ENCODE measurements around the gene TCEA2.
A peak's percentile ranks its signal among the peaks of the same experiment; 100 is the strongest.

Gene TCEA2

GRCh38 chr20:64073476-64074183, 10.6 kb downstream of the TCEA2 start:
- Histone ChIP-seq H3K4me1 (ENCODE audit: control insufficient read depth, insufficient read depth, low read length) (peaks cover 6% of the 10 kb centered on the region), H3K36me3 (ENCODE audit: control insufficient read depth, insufficient read depth, low read length) (no peaks in the 10 kb centered on the region), H3K9me3 (ENCODE audit: control insufficient read depth, low read length) (no peaks in the 10 kb centered on the region), H3K27me3 (ENCODE audit: control insufficient read depth, insufficient read depth, low read length) (peaks cover 3% of the 10 kb centered on the region), H3K9ac (ENCODE audit: low read length) (no peak overlapping the region), H3K4me3 (ENCODE audit: low read length) (no peak overlapping the region)

- peaks cover 8% of the 10 kb centered on the region for H3K27me3 ChIP-seq (ENCODE audit: control insufficient read depth, insufficient read depth, low read length)
- peaks cover 12% of the 10 kb centered on the region for H3K4me1 ChIP-seq (ENCODE audit: control insufficient read depth, insufficient read depth, low read length)
- H3K4me3 ChIP-seq (ENCODE audit: low read length), result no peak overlapping the region
- H3K9ac ChIP-seq (ENCODE audit: low read length), result no peak overlapping the region
- no peaks in the 10 kb centered on the region for H3K9me3 ChIP-seq (ENCODE audit: control insufficient read depth, low read length)
- H3K36me3 ChIP-seq (ENCODE audit: control insufficient read depth, insufficient read depth, low read length), result no peaks in the 10 kb centered on the region
Observed at GRCh38 chr20:64074184-64074789, 11.3 kb downstream of the TCEA2 start.

GRCh38 chr20:64074963-64075362, 12.0 kb downstream of the TCEA2 start:
- Histone ChIP-seq H3K9me3 (ENCODE audit: control insufficient read depth, low read length) (no peaks in the 10 kb centered on the region), H3K4me3 (ENCODE audit: low read length) (no peak overlapping the region), H3K4me1 (ENCODE audit: control insufficient read depth, insufficient read depth, low read length) (peaks cover 14% of the 10 kb centered on the region), H3K36me3 (ENCODE audit: control insufficient read depth, insufficient read depth, low read length) (no peaks in the 10 kb centered on the region), H3K27me3 (ENCODE audit: control insufficient read depth, insufficient read depth, low read length) (peaks cover 8% of the 10 kb centered on the region), H3K9ac (ENCODE audit: low read length) (no peak overlapping the region)

- Histone ChIP-seq H3K4me1 (ENCODE audit: control insufficient read depth, insufficient read depth, low read length) (peaks cover 14% of the 10 kb centered on the region), H3K27me3 (ENCODE audit: control insufficient read depth, insufficient read depth, low read length) (peaks cover 8% of the 10 kb centered on the region), H3K36me3 (ENCODE audit: control insufficient read depth, insufficient read depth, low read length) (no peaks in the 10 kb centered on the region)
Observed at GRCh38 chr20:64075556-64075955, 12.6 kb downstream of the TCEA2 start.

GRCh38 chr20:64076061-64076997, 13.3 kb downstream of the TCEA2 start:
- peaks cover 12% of the 10 kb centered on the region for H3K27me3 ChIP-seq (ENCODE audit: control insufficient read depth, insufficient read depth, low read length)
- no peaks in the 10 kb centered on the region for H3K36me3 ChIP-seq (ENCODE audit: control insufficient read depth, insufficient read depth, low read length)
- H3K4me3 ChIP-seq (ENCODE audit: low read length), result no peak overlapping the region

More at GRCh38 chr20:64075556-64075955, 12.6 kb downstream of the TCEA2 start:
- no peak overlapping the region for H3K9ac ChIP-seq (ENCODE audit: low read length)
- no peaks in the 10 kb centered on the region for H3K9me3 ChIP-seq (ENCODE audit: control insufficient read depth, low read length)
- H3K4me3 ChIP-seq (ENCODE audit: low read length), result no peak overlapping the region

GRCh38 chr20:64077094-64077493, 14.1 kb downstream of the TCEA2 start:
- Histone ChIP-seq H3K9ac (ENCODE audit: low read length) (no peak overlapping the region), H3K27me3 (ENCODE audit: control insufficient read depth, insufficient read depth, low read length) (peaks cover 19% of the 10 kb centered on the region), H3K9me3 (ENCODE audit: control insufficient read depth, low read length) (no peaks in the 10 kb centered on the region), H3K36me3 (ENCODE audit: control insufficient read depth, insufficient read depth, low read length) (no peaks in the 10 kb centered on the region), H3K4me3 (ENCODE audit: low read length) (no peak overlapping the region), H3K4me1 (ENCODE audit: control insufficient read depth, insufficient read depth, low read length) (peaks cover 14% of the 10 kb centered on the region)

More at GRCh38 chr20:64076061-64076997, 13.3 kb downstream of the TCEA2 start:
- Histone ChIP-seq H3K9ac (ENCODE audit: low read length) (no peak overlapping the region), H3K4me1 (ENCODE audit: control insufficient read depth, insufficient read depth, low read length) (peaks cover 14% of the 10 kb centered on the region), H3K9me3 (ENCODE audit: control insufficient read depth, low read length) (no peaks in the 10 kb centered on the region)

GRCh38 chr20:64077541-64077875, 14.5 kb downstream of the TCEA2 start:
- H3K4me3 ChIP-seq (ENCODE audit: low read length), result no peak overlapping the region
- H3K9ac ChIP-seq (ENCODE audit: low read length), result peak overlapping the region; percentile 3

GRCh38 chr20:64077876-64078551, 15.0 kb downstream of the TCEA2 start:
- peak overlapping the region; percentile 61 for H3K9ac ChIP-seq (ENCODE audit: low read length)

More at GRCh38 chr20:64077541-64077875, 14.5 kb downstream of the TCEA2 start:
- Histone ChIP-seq H3K9me3 (ENCODE audit: control insufficient read depth, low read length) (no peaks in the 10 kb centered on the region), H3K36me3 (ENCODE audit: control insufficient read depth, insufficient read depth, low read length) (no peaks in the 10 kb centered on the region), H3K4me1 (ENCODE audit: control insufficient read depth, insufficient read depth, low read length) (peaks cover 14% of the 10 kb centered on the region), H3K27me3 (ENCODE audit: control insufficient read depth, insufficient read depth, low read length) (peaks cover 23% of the 10 kb centered on the region)

GRCh38 chr20:64078934-64079272, 15.9 kb downstream of the TCEA2 start:
- Histone ChIP-seq H3K9me3 (ENCODE audit: control insufficient read depth, low read length) (no peaks in the 10 kb centered on the region), H3K27me3 (ENCODE audit: control insufficient read depth, insufficient read depth, low read length) (peaks cover 34% of the 10 kb centered on the region), H3K4me3 (ENCODE audit: low read length) (no peak overlapping the region), H3K4me1 (ENCODE audit: control insufficient read depth, insufficient read depth, low read length) (peaks cover 14% of the 10 kb centered on the region), H3K9ac (ENCODE audit: low read length) (peak overlapping the region; percentile 61), H3K36me3 (ENCODE audit: control insufficient read depth, insufficient read depth, low read length) (no peaks in the 10 kb centered on the region)

More at GRCh38 chr20:64077876-64078551, 15.0 kb downstream of the TCEA2 start:
- Histone ChIP-seq H3K36me3 (ENCODE audit: control insufficient read depth, insufficient read depth, low read length) (no peaks in the 10 kb centered on the region), H3K9me3 (ENCODE audit: control insufficient read depth, low read length) (no peaks in the 10 kb centered on the region), H3K4me1 (ENCODE audit: control insufficient read depth, insufficient read depth, low read length) (peaks cover 14% of the 10 kb centered on the region), H3K4me3 (ENCODE audit: low read length) (no peak overlapping the region), H3K27me3 (ENCODE audit: control insufficient read depth, insufficient read depth, low read length) (peaks cover 28% of the 10 kb centered on the region)

GRCh38 chr20:64079273-64080012, 16.4 kb downstream of the TCEA2 start, which contains the start of gene RGS19:
Gene RGS19, minus strand, starts transcription at chr20:64079518. Its CDS starts 2,632 bp downstream, at chr20:64076886.
- Histone ChIP-seq H3K27me3 (ENCODE audit: control insufficient read depth, insufficient read depth, low read length) (peaks cover 40% of the 10 kb centered on the region), H3K4me3 (ENCODE audit: low read length) (peak within 1 kb of the TSS; percentile 31), H3K9ac (ENCODE audit: low read length) (peak within 1 kb of the TSS; percentile 61), H3K4me1 (ENCODE audit: control insufficient read depth, insufficient read depth, low read length) (peaks cover 18% of the 10 kb centered on the region), H3K9me3 (ENCODE audit: control insufficient read depth, low read length) (no peaks in the 10 kb centered on the region), H3K36me3 (ENCODE audit: control insufficient read depth, insufficient read depth, low read length) (no peaks in the 10 kb centered on the region)
